ENCODE measurements around the gene PHKA1. TPM values are rescaled to one million over a fixed set of nuclear protein-coding genes. Genes with fewer than 3 reads are reported as not detected.
A peak's percentile ranks its signal among the peaks of the same experiment; 100 is the strongest.

Gene PHKA1
- total RNA-seq, 1 experiment from 2014 or later, result 15.3 TPM

- TF ChIP-seq YY1 (IDR thresholded peaks at IDR 0.05; ENCODE audit: extremely low read depth, insufficient replicate concordance, low read depth, low read length), result no peak
These were observed 976 bp downstream of the PHKA1 start (continued) for GRCh38 chrX:72713130-72713529.

DNA sequence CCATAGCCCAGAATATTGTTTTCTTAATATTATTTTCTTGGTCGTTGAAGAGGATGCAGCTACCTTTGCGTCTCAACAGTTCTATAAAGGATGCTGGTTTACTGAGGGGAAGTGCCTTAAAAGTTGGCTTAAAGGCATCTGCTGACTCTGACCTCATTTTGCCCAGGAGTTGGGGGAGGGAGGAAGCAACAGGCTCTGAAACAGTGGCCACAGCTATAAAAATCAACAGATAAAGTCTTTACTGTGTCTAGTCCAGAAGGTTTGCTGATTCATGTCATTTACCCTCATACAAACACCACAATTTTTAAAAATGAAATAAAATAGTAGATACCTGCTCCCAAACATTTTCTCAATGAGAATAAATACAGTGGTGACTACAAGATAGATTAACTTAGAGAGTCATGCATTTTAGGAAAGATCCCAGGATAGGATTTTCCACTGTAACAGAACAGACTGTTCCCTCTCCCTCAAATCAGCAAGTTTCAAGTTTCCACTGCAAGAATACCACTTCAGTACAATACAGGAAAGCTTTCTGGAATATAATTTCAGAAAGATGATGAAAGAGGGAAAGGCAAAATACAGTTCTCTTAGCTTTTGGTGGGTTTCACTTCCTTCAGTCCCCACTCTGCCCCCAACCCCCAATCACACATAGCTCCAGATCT, 1.9 kb downstream of the PHKA1 start:
- Histone ChIP-seq H4K20me1 (ENCODE audit: insufficient read depth) (no peaks in the 10 kb centered on the region), H3K9me3 (ENCODE audit: control insufficient read depth in 1 of 2, insufficient read depth in 1 of 2, low read depth in 1 of 2, low read length in 2 of 2) (no peaks in the 10 kb centered on the region), H3K79me2 (ENCODE audit: insufficient read depth, low read length) (no peaks in the 10 kb centered on the region), H2AFZ (ENCODE audit: low read depth, low read length, poor library complexity, severe bottlenecking) (no peak overlapping the region), H3K9ac (ENCODE audit: low read length) (no peak overlapping the region), H3K27me3 (ENCODE audit: insufficient read depth, low read length) (no peaks in the 10 kb centered on the region), H3K36me3 (ENCODE audit: control insufficient read depth in 1 of 2, insufficient read depth in 2 of 2, low read length in 2 of 2) (no peaks in the 10 kb centered on the region), H3K4me1 (ENCODE audit: control insufficient read depth in 1 of 2, insufficient read depth in 2 of 2, low read length in 2 of 2) (peaks cover 0 to 12% of the 10 kb centered on the region in 2 experiments; a peak in 2 of 4 replicates), H3K27ac (ENCODE audit: low read depth, low read length) (no peak overlapping the region), H3K4me3 (replicated peaks in 1 of 2; ENCODE audit: low read depth in 1 of 2, low read length in 2 of 2) (no peak overlapping the region), H3K4me2 (ENCODE audit: low read length) (peak overlapping the region; percentile 87; the same call in 1 of the 2 replicates), H3K9me2 (ENCODE audit: insufficient read depth) (no peaks in the 10 kb centered on the region)
- TF ChIP-seq EGR1 (IDR thresholded peaks at IDR 0.05; ENCODE audit: low read depth) (no peak), FOSL1 (IDR thresholded peaks at IDR 0.05; ENCODE audit: low read depth) (no peak), EZH2phosphoT487 (IDR thresholded peaks at IDR 0.05; ENCODE audit: borderline replicate concordance) (no peak), SRF (IDR thresholded peaks at IDR 0.05; ENCODE audit: low read depth) (no peak), POLR2A (IDR thresholded peaks at IDR 0.05; ENCODE audit: borderline replicate concordance, extremely low read depth, insufficient read depth, insufficient read length) (no peak), EZH2 (IDR thresholded peaks at IDR 0.05) (no peak), JUND (IDR thresholded peaks at IDR 0.05) (no peak), YY1 (IDR thresholded peaks at IDR 0.05; ENCODE audit: extremely low read depth, insufficient replicate concordance, low read depth, low read length) (no peak), POLR2AphosphoS5 (IDR thresholded peaks at IDR 0.05; ENCODE audit: low read depth, low read length) (no peak), REST (IDR thresholded peaks at IDR 0.05; ENCODE audit: low read depth) (no peak), SP1 (IDR thresholded peaks at IDR 0.05; ENCODE audit: low read depth) (no peak), SIN3A (IDR thresholded peaks at IDR 0.05; ENCODE audit: low read depth) (no peak), ZNF274 (IDR thresholded peaks at IDR 0.05; ENCODE audit: low read depth, low read length) (no peak), CBX3 (IDR thresholded peaks at IDR 0.05; ENCODE audit: low read depth) (no peak)
- TF ChIP-seq, protein P1, sequence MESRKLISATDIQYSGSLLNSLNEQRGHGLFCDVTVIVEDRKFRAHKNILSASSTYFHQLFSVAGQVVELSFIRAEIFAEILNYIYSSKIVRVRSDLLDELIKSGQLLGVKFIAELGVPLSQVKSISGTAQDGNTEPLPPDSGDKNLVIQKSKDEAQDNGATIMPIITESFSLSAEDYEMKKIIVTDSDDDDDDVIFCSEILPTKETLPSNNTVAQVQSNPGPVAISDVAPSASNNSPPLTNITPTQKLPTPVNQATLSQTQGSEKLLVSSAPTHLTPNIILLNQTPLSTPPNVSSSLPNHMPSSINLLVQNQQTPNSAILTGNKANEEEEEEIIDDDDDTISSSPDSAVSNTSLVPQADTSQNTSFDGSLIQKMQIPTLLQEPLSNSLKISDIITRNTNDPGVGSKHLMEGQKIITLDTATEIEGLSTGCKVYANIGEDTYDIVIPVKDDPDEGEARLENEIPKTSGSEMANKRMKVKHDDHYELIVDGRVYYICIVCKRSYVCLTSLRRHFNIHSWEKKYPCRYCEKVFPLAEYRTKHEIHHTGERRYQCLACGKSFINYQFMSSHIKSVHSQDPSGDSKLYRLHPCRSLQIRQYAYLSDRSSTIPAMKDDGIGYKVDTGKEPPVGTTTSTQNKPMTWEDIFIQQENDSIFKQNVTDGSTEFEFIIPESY (IDR thresholded peaks at IDR 0.05; ENCODE audit: extremely low read depth, insufficient replicate concordance, low read length), result no peak
- no TSS peak for BruUV-seq (replicated peaks)
- DNase-seq (ENCODE audit: low read depth, low spot score) (no peak), ATAC-seq (no peak)
- ChIA-PET POLR2A (no interaction called here), CTCF (no interaction called here), RAD21 (ENCODE audit: low non-redundant PET in 1 of 2, low total read pairs in 2 of 2, uncharacterized antibody in 2 of 2, unreplicated experiment in 2 of 2) (no interaction called here)
- intact Hi-C loops (cut with micrococcal nuclease), result no loop called here
